Activated CD8-positive, alpha-beta memory T cell treated with anti-CD3 and anti-CD28 coated beads for 36 hours (primary cell): ENCODE data around the gene URB1. TPM values are rescaled to one million over a fixed set of nuclear protein-coding genes. Genes with fewer than 3 reads are reported as not detected.
"Not testable (repeated sequence)": the region's sequence is repeated elsewhere in the genome, so short reads cannot be mapped to it uniquely, and the experiment has no call there.

Source experiments
- CTCF ChIA-PET: fragments of 350-600 bp; sonication (Branson Sonifier 250); formaldehyde crosslinking; loops from one replicate; lab custom pipeline; 2021; ENCODE audit warnings: antibody characterized with exemption; lab: Charles Lee
- POLR2A ChIA-PET: fragments of 350-600 bp; sonication (Branson Sonifier 250); formaldehyde crosslinking; loops from one replicate; lab custom pipeline; 2021; ENCODE audit warnings: antibody characterized with exemption; lab: Charles Lee
- total RNA-seq, 2 experiments: library from RNA; stranded (reverse); gene quantifications; one replicate each; pipeline ENCODE4 v1.2.3, GENCODE V29; 2021

The URB1 gene
- total RNA-seq, 2 experiments from 2014 or later = 39.8 to 41.3 TPM

DNA sequence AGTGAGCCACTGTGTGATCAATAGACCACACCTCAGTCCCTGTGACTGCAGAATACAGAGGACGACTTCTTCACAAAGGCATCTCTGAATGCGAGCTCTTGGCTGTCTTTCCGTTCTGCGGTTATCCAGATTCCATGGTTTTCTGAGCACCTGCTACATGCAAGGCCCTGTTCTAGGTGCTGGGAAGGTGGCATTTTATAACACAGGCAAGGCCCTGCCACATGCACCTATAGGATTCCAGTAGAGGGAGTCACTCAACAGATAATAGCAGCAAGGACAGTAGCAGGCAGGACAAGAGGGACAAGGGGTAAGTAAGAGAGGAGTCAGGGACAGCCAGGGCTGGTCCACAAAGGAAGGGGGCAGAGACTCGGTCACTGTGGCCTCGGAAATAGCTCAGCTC lies 9.0 kb downstream of the URB1 start:
- ChIA-PET CTCF (interaction anchor here (1.3 kb wide), 2 partner anchors 20 to 218 kb away, joined by 3 to 6 read pairs; no protein-coding TSS in a partner anchor), POLR2A (no interaction called here)

DNA sequence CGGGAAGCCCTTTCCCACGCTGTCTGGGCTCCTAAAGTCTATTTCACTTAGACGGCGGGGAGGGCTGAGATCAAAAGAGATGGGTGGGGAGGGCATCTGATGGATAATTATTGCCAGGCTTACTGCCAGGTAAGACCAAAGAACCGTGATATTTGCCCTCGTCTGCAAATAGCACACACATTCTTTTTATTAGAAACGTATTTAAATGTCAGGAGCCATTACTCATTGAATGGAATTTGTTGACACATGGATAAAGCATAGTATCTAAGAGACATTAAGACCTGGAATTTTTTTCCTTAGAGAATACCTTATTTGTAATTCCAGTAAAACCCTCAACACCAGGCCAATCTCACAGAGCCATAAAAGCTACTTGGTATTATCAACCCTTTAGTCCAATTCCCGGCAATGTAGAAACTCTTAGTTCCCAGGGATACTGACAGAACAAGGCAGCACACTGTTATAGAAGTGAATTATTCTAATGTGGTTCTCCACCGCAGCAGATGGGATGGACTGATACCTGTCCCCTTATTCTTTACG lies 10.6 kb downstream of the URB1 start:
- POLR2A ChIA-PET = no interaction called here
- CTCF ChIA-PET = interaction anchor here (1.1 kb wide), 1 partner anchor 10 kb away, joined by 3 read pairs; no protein-coding TSS in a partner anchor

DNA sequence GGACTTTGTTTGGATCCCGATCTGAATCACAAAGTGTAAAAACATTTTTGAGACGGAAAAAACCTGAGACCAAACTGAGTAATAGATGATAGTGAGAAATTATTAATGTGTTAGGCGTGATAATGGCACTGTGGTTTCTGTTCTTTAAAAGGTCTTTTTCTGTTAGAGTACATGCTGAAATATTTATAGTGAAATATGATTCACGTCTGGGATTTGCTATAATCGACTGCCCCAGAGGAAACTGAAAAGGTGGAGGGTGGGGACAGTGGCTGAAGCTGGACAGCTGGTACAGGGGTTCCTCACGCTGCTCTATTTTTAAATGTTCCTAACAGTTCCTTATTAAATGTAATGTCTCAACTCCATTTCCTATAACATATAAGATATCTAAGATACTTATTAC lies 11.2 kb downstream of the URB1 start:
- POLR2A ChIA-PET = no interaction called here
- CTCF ChIA-PET = no interaction called here

DNA sequence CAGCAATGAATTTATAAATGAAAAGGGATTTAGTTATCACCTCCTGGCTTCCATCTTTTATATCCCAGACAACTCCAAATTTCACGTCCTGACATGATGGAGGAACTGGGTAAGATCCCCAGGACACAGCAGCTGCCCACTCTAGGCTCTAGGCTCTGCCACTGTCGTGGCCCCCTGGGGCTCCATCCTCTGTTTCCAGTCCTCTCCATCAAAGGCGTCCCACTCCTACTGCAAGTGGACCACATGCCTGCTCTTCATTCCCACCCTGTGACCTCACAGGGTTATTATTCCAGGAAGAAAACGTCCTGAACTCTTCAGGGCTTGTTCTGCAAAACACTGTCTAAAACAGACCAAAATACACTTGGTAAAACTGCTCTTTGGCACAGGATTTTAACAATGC lies 11.9 kb downstream of the URB1 start:
- ChIA-PET CTCF (no interaction called here), POLR2A (no interaction called here)

DNA sequence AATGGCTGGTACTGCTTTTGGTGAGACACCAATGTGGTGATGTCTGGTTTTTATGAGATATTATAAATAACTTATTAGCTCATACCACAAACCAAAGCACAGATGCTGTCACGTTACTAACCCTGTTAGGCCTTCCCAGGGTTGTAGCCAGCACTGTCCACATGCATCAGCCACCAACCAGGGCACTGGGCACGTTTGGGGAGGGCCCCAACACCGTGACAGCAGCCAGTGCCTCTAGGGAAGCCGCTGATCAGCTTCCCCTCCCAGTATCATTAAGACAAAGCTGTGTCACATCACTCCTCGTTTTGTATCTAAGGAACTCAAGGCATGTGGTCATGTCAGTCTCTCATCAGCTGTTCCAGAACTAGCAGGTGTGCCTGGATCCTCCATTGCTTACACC lies 13.9 kb downstream of the URB1 start:
- CTCF ChIA-PET = no interaction called here

DNA sequence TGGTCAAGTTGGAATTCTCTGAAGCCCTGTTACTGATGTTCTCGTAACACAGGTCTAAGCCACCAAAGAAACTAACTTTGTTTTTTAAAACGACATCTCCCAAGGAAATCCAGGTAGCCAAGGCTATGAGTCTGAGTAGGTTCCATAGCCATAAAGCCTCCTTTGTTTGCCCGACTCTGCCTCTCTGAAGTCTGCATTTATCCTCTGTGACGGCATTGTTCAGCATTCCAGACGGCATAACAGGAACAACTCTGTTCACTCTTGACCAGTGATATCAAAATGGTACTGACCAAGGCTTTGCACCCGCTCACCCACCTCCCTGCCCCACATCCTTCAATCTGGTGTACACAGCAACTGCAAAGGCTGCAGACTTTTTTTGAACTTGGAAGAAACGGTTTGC lies 14.8 kb downstream of the URB1 start:
- POLR2A ChIA-PET = no interaction called here
- CTCF ChIA-PET = no interaction called here

More for the DNA sequence above, 13.9 kb downstream of the URB1 start:
- POLR2A ChIA-PET = no interaction called here

DNA sequence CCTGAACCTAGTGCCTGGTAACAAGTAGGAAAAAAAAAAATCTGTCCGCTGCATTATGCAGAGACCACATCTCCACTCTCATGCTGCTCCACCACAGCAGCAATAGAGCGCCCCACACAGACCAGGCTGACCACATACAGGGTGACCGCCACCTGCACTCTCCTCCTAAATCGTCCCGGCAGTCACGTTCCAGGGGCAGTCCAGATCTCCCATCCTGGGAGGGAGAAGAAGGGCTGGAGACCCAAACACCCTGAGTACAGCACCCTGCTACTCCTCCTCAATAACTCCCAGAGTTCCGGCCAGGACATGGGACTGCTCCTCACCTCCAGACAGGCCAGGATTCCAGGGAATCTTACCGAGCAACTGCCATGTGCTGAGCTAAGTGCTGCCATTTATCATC lies 15.3 kb downstream of the URB1 start:
- ChIA-PET POLR2A (no interaction called here), CTCF (no interaction called here)

DNA sequence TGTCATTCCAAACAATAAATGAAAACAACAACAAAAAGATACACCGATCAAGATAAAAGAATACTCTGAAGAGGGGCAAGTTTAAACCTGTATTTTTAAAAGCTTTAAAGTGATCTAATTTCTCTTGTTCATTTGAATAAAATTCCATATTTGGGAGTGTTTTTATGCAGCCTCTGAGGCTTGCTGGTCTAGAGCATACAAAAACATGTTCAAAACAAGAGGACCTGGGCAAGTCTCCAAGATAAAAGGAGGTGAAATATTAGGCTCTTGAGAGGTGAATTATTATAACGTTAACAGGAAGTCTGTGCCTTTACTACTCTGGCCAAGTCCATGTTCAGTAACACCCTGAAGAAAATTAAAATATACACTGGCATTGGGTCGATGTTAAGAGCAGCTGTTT lies 20.1 kb downstream of the URB1 start:
- ChIA-PET CTCF (interaction anchor here (0.9 to 1.5 kb wide), 2 partner anchors 14 to 30 kb away, joined by 3 to 4 read pairs; no protein-coding TSS in a partner anchor), POLR2A (interaction anchor here (1.0 kb wide), 1 partner anchor 19 kb away, joined by 3 read pairs; no protein-coding TSS in a partner anchor)

DNA sequence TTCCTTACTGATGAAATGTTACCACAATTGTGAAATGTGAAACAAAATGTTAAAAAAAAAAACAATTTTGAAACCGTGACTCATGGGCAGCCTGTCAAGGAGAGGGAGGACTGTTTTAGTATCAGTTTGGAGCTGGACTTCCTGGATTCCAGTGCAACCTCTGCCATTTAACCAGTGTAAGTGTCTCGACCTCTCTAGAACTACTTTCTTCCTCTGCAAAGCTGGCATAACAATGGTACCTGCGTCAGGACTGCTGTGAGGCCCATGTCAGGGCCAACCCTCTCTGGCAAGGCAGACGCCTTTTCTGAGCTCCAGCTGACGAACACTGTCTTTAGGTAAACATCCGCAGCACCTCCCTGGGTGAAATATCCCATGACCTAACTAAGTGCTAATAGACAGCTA lies 20.9 kb downstream of the URB1 start:
- POLR2A ChIA-PET = interaction anchor here (1.0 kb wide), 1 partner anchor 20 kb away, joined by 3 read pairs; no protein-coding TSS in a partner anchor
- CTCF ChIA-PET = interaction anchor here (0.9 to 1.5 kb wide), 2 partner anchors 13 to 31 kb away, joined by 3 to 4 read pairs; no protein-coding TSS in a partner anchor

DNA sequence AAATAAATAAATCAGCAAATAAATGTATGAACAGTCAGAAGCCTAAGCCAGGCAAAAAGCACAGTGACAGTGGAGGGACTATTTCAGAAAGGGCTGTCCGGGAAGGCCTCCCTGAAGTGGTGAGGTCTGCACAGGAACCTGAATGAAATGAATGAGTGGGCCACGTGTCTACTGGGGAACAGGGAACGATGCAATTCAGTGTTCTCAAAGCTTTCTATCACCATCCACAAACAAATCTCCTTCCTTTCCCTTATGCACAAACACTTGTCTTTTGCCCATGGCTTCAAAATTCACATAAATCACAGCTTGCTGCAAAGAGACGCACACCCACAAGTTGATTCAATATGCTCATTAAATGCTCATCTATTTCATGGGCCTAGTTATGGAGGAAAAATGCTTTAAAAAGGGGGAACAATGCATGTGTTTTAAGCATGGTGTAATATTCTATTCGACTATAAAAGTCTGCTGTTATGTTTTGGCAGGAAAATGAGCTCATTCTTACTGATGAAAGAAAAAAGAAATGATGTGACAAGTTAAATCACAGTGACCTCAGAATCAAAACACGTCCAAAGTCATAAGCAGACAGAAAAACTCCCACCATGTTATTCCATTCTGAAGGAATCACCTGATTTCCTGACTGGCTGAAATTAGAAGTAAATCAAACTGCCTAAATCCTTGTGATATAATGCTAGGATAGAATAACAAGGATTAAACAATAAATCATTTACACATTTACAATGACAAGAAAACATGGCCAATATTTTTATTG lies 21.6 kb downstream of the URB1 start:
- POLR2A ChIA-PET = no interaction called here
- CTCF ChIA-PET = interaction anchor here (1.5 kb wide), 1 partner anchor 32 kb away, joined by 4 read pairs; no protein-coding TSS in a partner anchor

DNA sequence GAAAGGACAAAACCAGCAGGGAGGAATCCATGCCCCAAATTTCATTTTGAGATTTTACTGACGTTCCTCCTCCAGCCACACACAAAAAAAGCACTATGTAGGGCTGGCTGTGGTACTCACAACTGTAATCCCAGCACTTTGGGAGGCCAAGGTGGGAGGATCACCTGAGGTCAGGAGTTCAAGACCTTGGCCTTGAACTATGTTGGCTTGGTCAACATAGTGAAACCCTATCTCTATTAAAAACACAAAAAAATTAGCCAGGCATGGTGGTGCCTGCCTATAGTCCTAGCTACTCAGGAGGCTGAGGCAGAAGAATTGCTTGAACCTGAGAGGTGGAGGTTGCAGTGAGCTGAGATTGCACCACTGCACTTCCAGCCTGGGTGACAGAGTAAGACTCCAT lies 23.9 kb downstream of the URB1 start:
- POLR2A ChIA-PET = not testable (repeated sequence)
- CTCF ChIA-PET = interaction anchor here (1.1 kb wide), 1 partner anchor 11 kb away, joined by 3 read pairs; no protein-coding TSS in a partner anchor

DNA sequence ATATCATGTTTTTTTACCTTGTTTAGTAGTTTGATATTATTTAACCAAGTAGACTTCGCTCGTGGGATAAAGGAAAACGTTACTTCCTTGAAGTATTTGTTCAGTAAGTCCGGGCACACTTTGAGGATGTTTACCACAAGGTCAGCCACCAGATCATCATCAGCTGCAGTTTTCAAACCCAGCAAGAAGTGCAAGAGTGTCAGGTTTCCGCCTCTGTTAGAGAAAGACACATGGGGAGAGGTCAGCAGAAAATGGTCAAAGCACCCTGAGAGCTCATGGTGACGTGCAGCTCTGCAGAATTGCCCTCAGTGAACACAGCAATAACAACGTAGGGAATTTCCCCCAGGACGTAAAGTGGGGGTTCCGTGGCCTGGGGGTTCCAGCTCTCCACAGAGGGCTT lies 24.4 kb downstream of the URB1 start:
- ChIA-PET CTCF (interaction anchor here (1.1 kb wide), 1 partner anchor 10 kb away, joined by 3 read pairs; no protein-coding TSS in a partner anchor), POLR2A (no interaction called here)

DNA sequence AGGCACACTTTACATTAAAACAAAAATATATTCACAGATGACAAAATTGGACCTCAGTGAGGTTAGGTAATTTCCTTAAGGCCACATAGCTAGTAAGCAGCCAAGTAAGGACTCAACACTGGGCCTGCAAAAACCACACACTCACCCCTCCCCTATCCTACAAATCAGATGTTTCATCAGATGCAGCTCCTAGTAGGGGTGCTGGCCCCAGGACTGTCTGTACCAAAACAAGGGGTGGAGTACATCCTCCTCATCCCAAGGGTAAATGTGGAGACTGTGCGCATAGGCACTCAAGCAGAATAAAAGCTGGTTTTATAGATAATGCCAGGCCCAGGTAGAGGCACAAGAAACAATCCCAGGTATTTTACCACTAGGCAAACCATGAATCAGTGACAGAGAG lies 25.7 kb downstream of the URB1 start:
- ChIA-PET POLR2A (no interaction called here), CTCF (no interaction called here)

DNA sequence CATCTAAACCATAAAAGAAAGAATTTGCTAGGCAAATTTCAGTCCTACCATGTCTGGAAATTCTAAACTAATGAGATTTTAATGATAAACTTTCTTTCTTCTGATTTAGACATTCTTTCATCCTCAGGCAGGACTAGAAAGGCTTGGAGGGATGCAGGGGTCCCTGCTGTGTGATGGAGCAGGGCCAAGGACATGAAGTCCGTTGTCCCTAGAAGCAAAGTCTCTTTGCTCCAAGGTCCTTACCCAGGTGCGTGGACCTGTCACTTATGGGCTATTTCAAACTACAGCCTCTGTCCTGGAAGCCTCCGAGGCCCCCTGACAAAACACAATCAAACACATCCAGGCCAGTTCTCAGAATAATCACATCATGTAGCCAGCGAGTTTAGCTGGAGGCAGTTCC lies 26.6 kb downstream of the URB1 start:
- ChIA-PET POLR2A (no interaction called here), CTCF (no interaction called here)

DNA sequence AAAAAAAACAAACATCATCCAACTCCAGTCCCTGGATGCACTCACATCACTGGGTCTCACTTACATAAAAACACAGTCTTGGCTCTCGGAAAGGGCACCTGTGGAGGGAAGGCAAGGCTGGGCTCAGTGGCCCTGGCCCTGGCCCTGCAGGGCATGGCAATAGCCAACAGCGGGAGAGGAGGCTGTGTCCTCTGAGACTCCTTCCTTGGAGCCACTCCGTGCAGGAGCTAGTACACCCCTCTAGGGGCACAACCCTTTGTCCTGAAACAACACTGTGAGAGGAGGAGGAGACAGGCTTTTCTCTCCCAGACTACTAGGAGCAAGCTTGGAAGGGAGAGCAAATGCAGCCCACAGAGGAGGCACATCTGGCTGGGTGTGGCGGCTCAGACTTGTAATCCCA lies 28.0 kb downstream of the URB1 start:
- ChIA-PET CTCF (no interaction called here), POLR2A (no interaction called here)

DNA sequence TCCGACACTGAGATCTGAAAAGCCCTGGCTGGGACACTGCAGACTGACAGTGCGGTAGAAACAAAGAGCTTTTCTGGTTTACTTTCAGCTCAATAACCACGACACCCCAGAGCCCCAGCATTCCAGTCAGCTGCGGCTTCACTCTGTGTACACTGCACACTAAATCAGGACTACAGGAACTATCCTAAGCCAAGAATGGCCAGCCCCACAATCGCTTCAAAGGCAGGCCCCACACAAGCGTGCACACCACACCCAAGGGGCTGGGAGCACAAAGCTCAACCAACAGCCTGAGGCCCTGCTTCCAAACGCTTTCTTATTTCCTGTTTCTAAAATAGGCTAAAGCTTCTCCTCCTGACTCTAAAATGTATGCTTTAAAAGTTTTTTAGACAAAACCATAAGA lies 28.4 kb downstream of the URB1 start:
- POLR2A ChIA-PET = interaction anchor here (0.6 kb wide), 1 partner anchor 236 kb away, joined by 3 read pairs; no protein-coding TSS in a partner anchor
- CTCF ChIA-PET = no interaction called here

DNA sequence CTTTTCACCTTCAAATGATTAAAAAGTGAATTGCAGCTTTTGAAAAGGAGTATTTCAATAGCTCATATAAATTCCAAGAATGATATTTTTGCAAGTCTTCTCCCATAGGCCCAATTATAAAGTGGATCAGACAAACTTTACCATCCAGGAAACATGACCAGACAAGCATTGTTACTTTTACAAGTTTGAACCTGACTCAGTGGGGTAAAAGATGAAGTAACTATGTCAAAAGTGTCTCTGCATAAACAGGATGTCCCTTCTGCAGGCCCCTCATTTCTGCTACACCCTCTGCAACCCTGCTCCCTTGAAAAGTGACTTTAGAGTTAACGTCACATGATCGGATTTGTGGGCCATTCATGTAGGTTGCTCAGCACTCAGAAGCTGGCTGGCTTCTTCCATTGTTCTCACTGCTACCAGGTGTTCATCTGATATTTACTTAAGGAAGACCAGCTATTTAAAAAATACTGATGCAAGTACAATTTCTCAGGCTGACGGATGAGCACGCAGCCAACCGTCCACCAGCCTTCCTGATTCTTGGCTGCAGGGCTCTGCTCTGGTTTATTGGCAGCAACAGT lies 32.3 kb downstream of the URB1 start:
- CTCF ChIA-PET = no interaction called here
- POLR2A ChIA-PET = no interaction called here

DNA sequence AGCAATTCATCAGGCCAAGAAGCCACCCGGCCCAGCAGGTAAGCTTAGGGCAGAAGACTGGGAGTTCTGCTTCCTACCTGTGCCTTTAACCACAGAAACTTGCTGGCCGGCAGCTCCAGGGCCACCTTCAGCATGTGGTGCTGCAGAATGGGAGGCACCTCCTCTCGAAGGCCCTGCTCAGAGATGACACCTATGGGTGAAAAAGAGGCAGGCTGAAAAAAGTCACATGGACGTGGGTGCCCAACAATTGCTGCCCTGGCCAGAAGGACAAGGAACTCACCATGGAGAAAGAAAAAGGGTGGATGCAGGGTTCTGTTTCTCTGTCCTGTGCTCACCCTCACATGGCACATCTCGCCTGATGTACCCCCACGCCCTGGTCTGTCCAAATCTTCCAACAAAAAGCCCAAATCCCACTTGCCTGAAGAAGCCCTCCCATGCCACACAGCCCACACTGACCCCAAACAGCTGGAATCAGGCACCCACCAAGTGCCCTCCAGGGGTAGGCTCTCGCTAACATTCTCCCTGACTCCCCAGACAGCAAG lies 33.0 kb downstream of the URB1 start:
- POLR2A ChIA-PET = no interaction called here
- CTCF ChIA-PET = interaction anchor here (1.4 kb wide), 1 partner anchor 13 kb away, joined by 3 read pairs; no protein-coding TSS in a partner anchor

DNA sequence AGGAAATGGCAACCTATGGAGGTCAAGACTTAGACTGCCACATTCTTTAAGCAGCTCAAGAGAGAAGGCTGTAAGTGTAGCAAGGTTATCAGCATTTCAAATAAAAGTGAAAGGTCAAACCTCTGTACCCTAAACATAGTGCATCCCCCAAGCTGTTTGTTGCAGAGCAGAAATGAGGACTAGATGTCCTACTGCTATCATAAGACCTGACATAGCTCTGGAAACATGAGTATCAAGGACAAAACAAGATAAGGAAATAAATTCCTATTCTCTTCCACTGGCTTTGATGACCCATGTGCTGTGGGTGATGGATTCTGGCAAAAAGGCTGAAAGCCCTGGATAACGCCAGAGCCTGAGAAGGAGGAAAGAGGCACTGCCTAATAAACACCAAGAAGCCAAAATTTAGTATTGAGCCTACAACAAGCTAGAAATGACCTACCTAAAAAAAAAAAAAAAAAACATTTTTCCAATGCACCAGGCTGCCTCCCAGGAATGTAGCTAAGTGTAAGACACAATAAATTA lies 35.9 kb downstream of the URB1 start:
- POLR2A ChIA-PET = interaction anchor here (0.7 kb wide), 1 partner anchor 15 kb away, joined by 9 read pairs; no protein-coding TSS in a partner anchor
- CTCF ChIA-PET = no interaction called here
